Measurements from ENCODE around the gene P2RY2. TPM values are rescaled to one million over a fixed set of nuclear protein-coding genes. Genes with fewer than 3 reads are reported as not detected.
A peak's percentile ranks its signal among the peaks of the same experiment; 100 is the strongest.

P2RY2 gene
- polyA plus RNA-seq, 2 of the 4 experiments (the other 2 are of a cell fraction): 3.7 to 6.4 TPM

GRCh38 chr11:73252577-73253191, 34.6 kb downstream of the P2RY2 start:
- DNase-seq (ENCODE audit: low read depth in 1 of 2, low spot score in 1 of 2) (peak in 1 of 2 experiments; percentile 58), ATAC-seq (peak; percentile 70 to 82), FAIRE-seq (no peak)
- 57% methylated on average over 4 of the region's 4 CpGs for WGBS (ENCODE audit: missing lambda C conversion rate)
- POLR2A ChIA-PET: interaction anchor here (0.6 kb wide), 1 partner anchor 110 kb away, joined by 5 read pairs; the partner anchor contains the start of gene FCHSD2
- Histone ChIP-seq H3K4me3 (no peak overlapping the region), H3K4me1 (peaks cover 14% of the 10 kb centered on the region), H3K27ac (no peak overlapping the region), H3K4me2 (no peak overlapping the region), H3K9me3 (no peaks in the 10 kb centered on the region)
- CTCF ChIA-PET: interaction anchor here (0.6 to 1.3 kb wide), 7 partner anchors 10 to 127 kb away, joined by 3 to 4 read pairs (median 3); partner anchors contain the start of gene P2RY6
- TF ChIP-seq ELK1 (IDR thresholded peaks at IDR 0.05; ENCODE audit: low read depth, low read length): no peak
- no peak for TF ChIP-seq HDAC2 (IDR thresholded peaks at IDR 0.05)
- no peak for TF ChIP-seq FOSB (CRISPR knock-in tag; IDR thresholded peaks at IDR 0.05)
- TF ChIP-seq HOXB13 (CRISPR knock-in tag; IDR thresholded peaks at IDR 0.05; ENCODE audit: low read depth): no peak
- no peak for TF ChIP-seq BHLHE40 (IDR thresholded peaks at IDR 0.05; ENCODE audit: low read depth, low read length)
- no peak for TF ChIP-seq CBX8 (IDR thresholded peaks at IDR 0.05)
- TF ChIP-seq CEBPB (IDR thresholded peaks at IDR 0.05): no peak
- no peak for TF ChIP-seq MAFK (IDR thresholded peaks at IDR 0.05; ENCODE audit: partially characterized antibody)
- TF ChIP-seq PHF8 (IDR thresholded peaks at IDR 0.05; ENCODE audit: borderline replicate concordance, low read depth): no peak
- TF ChIP-seq RFX5 (IDR thresholded peaks at IDR 0.05): no peak
- no peak for TF ChIP-seq PBX3 (IDR thresholded peaks at IDR 0.05)
- TF ChIP-seq SMC3 (IDR thresholded peaks at IDR 0.05): no peak
- TF ChIP-seq CHD2 (IDR thresholded peaks at IDR 0.05; ENCODE audit: low read length, partially characterized antibody): no peak
- no peak for TF ChIP-seq ZC3H11A (IDR thresholded peaks at IDR 0.05)
- TF ChIP-seq EP300 (IDR thresholded peaks at IDR 0.05): no peak
- TF ChIP-seq ZNF302 (CRISPR knock-in tag; IDR thresholded peaks at IDR 0.05): no peak
- TF ChIP-seq ZSCAN20 (CRISPR knock-in tag; IDR thresholded peaks at IDR 0.05): no peak
- no peak; the same call in 2 of the 3 replicates for TF ChIP-seq CTCF (IDR thresholded peaks at IDR 0.05)
- no peak for TF ChIP-seq RARB (CRISPR knock-in tag; IDR thresholded peaks at IDR 0.05)
- TF ChIP-seq GATA3 (IDR thresholded peaks at IDR 0.05; ENCODE audit: borderline replicate concordance): no peak

GRCh38 chr11:73257342-73258103, 39.4 kb downstream of the P2RY2 start:
- CTCF ChIA-PET: interaction anchor here (0.6 to 4.7 kb wide), 9 partner anchors 10 to 355 kb away, joined by 3 to 46 read pairs (median 4); partner anchors contain the start of gene P2RY6
- WGBS (ENCODE audit: missing lambda C conversion rate): 33% methylated on average over 6 of the region's 6 CpGs
- Histone ChIP-seq H3K27ac (peak overlapping the region; percentile 51 to 85), H3K4me2 (peak overlapping the region; percentile 29), H3K4me3 (no peak overlapping the region), H3K9me3 (no peaks in the 10 kb centered on the region), H3K4me1 (peaks cover 17% of the 10 kb centered on the region)
- ATAC-seq (peak; percentile 66 to 90), FAIRE-seq (no peak), DNase-seq (ENCODE audit: low read depth in 1 of 2, low spot score in 1 of 2) (peak in 1 of 2 experiments; percentile 77)
- POLR2A ChIA-PET: interaction anchor here (1.0 to 1.1 kb wide), 2 partner anchors 12 to 15 kb away, joined by 3 to 4 read pairs; partner anchors contain the start of gene P2RY6
- TF ChIP-seq HOXB13 (CRISPR knock-in tag; IDR thresholded peaks at IDR 0.05; ENCODE audit: low read depth) (0 out of 2 replicates have a peak, but pooled peaks have one; percentile 9), RAD21 (conservative IDR thresholded peaks at IDR 0.05 in 1 of 2, IDR thresholded peaks at IDR 0.05 in 1 of 2) (no peak), NPAS2 (CRISPR knock-in tag; IDR thresholded peaks at IDR 0.05; ENCODE audit: borderline replicate concordance) (no peak), CHD2 (IDR thresholded peaks at IDR 0.05; ENCODE audit: low read length, partially characterized antibody) (no peak), TFCP2L1 (CRISPR knock-in tag; IDR thresholded peaks at IDR 0.05) (no peak), FOSB (CRISPR knock-in tag; IDR thresholded peaks at IDR 0.05) (no peak), ESRRA (IDR thresholded peaks at IDR 0.05; ENCODE audit: borderline replicate concordance, low read length) (no peak), ZNF302 (CRISPR knock-in tag; IDR thresholded peaks at IDR 0.05) (no peak), TP53 (CRISPR knock-in tag; IDR thresholded peaks at IDR 0.05) (no peak), POLR2A (IDR thresholded peaks at IDR 0.05; ENCODE audit: low read length) (no peak), MYC (IDR thresholded peaks at IDR 0.05; ENCODE audit: borderline replicate concordance, low read length) (no peak), MAX (IDR thresholded peaks at IDR 0.05) (no peak; the same call in 1 of the 2 replicates), CBX8 (IDR thresholded peaks at IDR 0.05) (no peak), EP300 (IDR thresholded peaks at IDR 0.05) (no peak), MAFK (IDR thresholded peaks at IDR 0.05; ENCODE audit: partially characterized antibody) (no peak), FOSL2 (IDR thresholded peaks at IDR 0.05) (no peak), FOSL2 (CRISPR knock-in tag; IDR thresholded peaks at IDR 0.05) (peak; percentile 48), CEBPB (IDR thresholded peaks at IDR 0.05) (no peak), CBX2 (IDR thresholded peaks at IDR 0.05; ENCODE audit: borderline replicate concordance, low read depth) (no peak)

All from A549 (cell line).